Endothelial cell of umbilical vein (primary cell): ENCODE data around the gene RNF148. TPM values are rescaled to one million over a fixed set of nuclear protein-coding genes. Genes with fewer than 3 reads are reported as not detected.

Experiments used
- BruUV-seq: library from RNA; stranded (reverse); fragments of 400-500 nt; replicated peaks from 2 replicates; lab custom pipeline; 2021; lab: Mats Ljungman, UMichigan
- CTCF ChIA-PET: fragments of 300-600, 350-600 bp; sonication (Branson Sonifier 250); formaldehyde crosslinking; loops from one replicate; lab custom pipeline; 2021; ENCODE audit warnings: antibody characterized with exemption, inconsistent platforms; lab: Charles Lee
- POLR2A ChIA-PET: fragments of 300-600, 350-600 bp; sonication (Branson Sonifier 250); formaldehyde crosslinking; loops from one replicate; lab custom pipeline; 2021; ENCODE audit warnings: antibody characterized with exemption, inconsistent platforms; lab: Charles Lee
- DNase-seq: peaks from one replicate; pipeline ENCODE4 v3.0.0-alpha.2; 2011; ENCODE audit warnings: low read depth, low spot score
- FAIRE-seq: peaks from 2 replicates; lab custom pipeline; 2011; peaks lifted over from hg19 to GRCh38; lab: Jason Lieb, UNC
- H2AFZ ChIP-seq: 2 replicates; pipeline ENCODE4 v1.6.0; 2012; ENCODE audit warnings: low read depth, low read length, control low read depth, inconsistent platforms
- H3K27ac ChIP-seq: 2 replicates; pipeline ENCODE4 v1.5.1; 2011; ENCODE audit warnings: low read depth, mild to moderate bottlenecking, control low read depth, low read length, moderate library complexity; ENCODE audit not compliant: insufficient read depth
- H3K27me3 ChIP-seq, 2 experiments: 2 replicates each; pipeline versions ENCODE4 v1.6.0 to v1.6.1; 2011; ENCODE audit warnings: low read length in 2 of 2, mixed read lengths in 1 of 2; ENCODE audit not compliant: control insufficient read depth in 2 of 2, insufficient read depth in 2 of 2
- H3K36me3 ChIP-seq, 2 experiments: 2 replicates in 1 of 2; 3 replicates in 1 of 2; pipeline ENCODE4 v1.5.1; 2011; ENCODE audit warnings: low read length in 2 of 2, mild to moderate bottlenecking in 1 of 2, moderate library complexity in 1 of 2; ENCODE audit not compliant: control insufficient read depth in 2 of 2, insufficient read depth in 2 of 2; ENCODE audit errors: extremely low read depth in 1 of 2
- H3K4me1 ChIP-seq: 3 replicates; pipeline ENCODE4 v1.5.1; 2011; ENCODE audit warnings: mild to moderate bottlenecking, low read length; ENCODE audit not compliant: control insufficient read depth, insufficient read depth; ENCODE audit errors: extremely low read depth
- H3K4me2 ChIP-seq: 2 replicates; pipeline ENCODE4 v1.6.1; 2011; ENCODE audit warnings: low read length, control low read depth, mixed read lengths; ENCODE audit not compliant: insufficient read depth
- H3K4me3 ChIP-seq, 3 experiments: fragments of 200-600 bp in 1 of 3; sonication (generic), shearing (Covaris generic) in 1 of 3; replicated peaks in 1 of 3; 2 replicates each; pipeline ENCODE4 v1.5.1; 2011 to 2016; ENCODE audit warnings: control low read depth in 3 of 3, low read length in 3 of 3, mild to moderate bottlenecking in 2 of 3, inconsistent platforms in 1 of 3, low read depth in 1 of 3, moderate library complexity in 1 of 3; ENCODE audit not compliant: insufficient read depth in 1 of 3
- H3K79me2 ChIP-seq: 2 replicates; pipeline ENCODE4 v1.6.0; 2012; ENCODE audit warnings: low read length, inconsistent platforms; ENCODE audit not compliant: control insufficient read depth, insufficient read depth
- H3K9ac ChIP-seq: replicated peaks from 2 replicates; pipeline ENCODE3; 2011; ENCODE audit warnings: low read length, control low read depth; ENCODE audit not compliant: insufficient read depth; ENCODE audit errors: extremely low read depth
- H3K9me1 ChIP-seq: replicated peaks from 3 replicates; pipeline ENCODE4 v1.6.0; 2011; ENCODE audit warnings: mild to moderate bottlenecking, low read length; ENCODE audit not compliant: control insufficient read depth, insufficient read depth; ENCODE audit errors: extremely low read depth
- H3K9me3 ChIP-seq: replicated peaks from 2 replicates; pipeline ENCODE4 v1.5.1; 2012; ENCODE audit warnings: low read length, inconsistent platforms; ENCODE audit not compliant: control insufficient read depth, insufficient read depth
- H4K20me1 ChIP-seq: replicated peaks from 2 replicates; pipeline ENCODE3; 2011; ENCODE audit warnings: mild to moderate bottlenecking, low read length; ENCODE audit not compliant: control insufficient read depth, insufficient read depth; ENCODE audit errors: extremely low read depth
- CTCF ChIP-seq, 2 donors: IDR thresholded peaks; 1 replicate in 1 of 2; 2 replicates in 1 of 2; pipeline ENCODE4 v1.5.1; 2011; ENCODE audit warnings: low read length in 2 of 2, mild to moderate bottlenecking in 2 of 2, moderate library complexity in 2 of 2, control low read depth in 1 of 2, inconsistent platforms in 1 of 2, low read depth in 1 of 2; ENCODE audit not compliant: insufficient read depth in 1 of 2; ENCODE audit errors: extremely low read depth in 1 of 2
- EZH2 ChIP-seq: IDR thresholded peaks from 2 replicates; pipeline ENCODE4 v1.6.1; 2012; ENCODE audit warnings: borderline replicate concordance, low read depth, mild to moderate bottlenecking, moderate library complexity, low read length, inconsistent platforms; ENCODE audit not compliant: severe bottlenecking
- FOS ChIP-seq: IDR thresholded peaks from 2 replicates; pipeline ENCODE4 v1.6.1; 2011; ENCODE audit warnings: mild to moderate bottlenecking, low read length, moderate library complexity, borderline replicate concordance; ENCODE audit not compliant: insufficient read depth
- GATA2 ChIP-seq: IDR thresholded peaks from 2 replicates; pipeline ENCODE4 v1.7.0; 2011; ENCODE audit warnings: low read depth, mild to moderate bottlenecking, moderate library complexity, mixed read lengths, low read length; ENCODE audit not compliant: insufficient read length, insufficient read depth
- JUN ChIP-seq: IDR thresholded peaks from 2 replicates; pipeline ENCODE4 v1.6.1; 2011; ENCODE audit warnings: borderline replicate concordance, low read depth; ENCODE audit not compliant: insufficient read length, insufficient read depth
- MAX ChIP-seq: IDR thresholded peaks from 2 replicates; pipeline ENCODE4 v1.6.1; 2011; ENCODE audit not compliant: insufficient read depth, insufficient read length
- MYC ChIP-seq: IDR thresholded peaks from one replicate; pipeline ENCODE4 v1.6.1; 2011; ENCODE audit warnings: mild to moderate bottlenecking, low read depth, low read length
- POLR2A ChIP-seq: IDR thresholded peaks from 2 replicates; pipeline ENCODE4 v1.6.1; 2012; ENCODE audit warnings: low read depth, mild to moderate bottlenecking, control low read depth, low read length
- POLR2AphosphoS5 ChIP-seq: IDR thresholded peaks from 2 replicates; pipeline ENCODE4 v1.6.1; 2012; ENCODE audit warnings: low read depth, mild to moderate bottlenecking, control low read depth, low read length, moderate library complexity; ENCODE audit not compliant: insufficient read depth
- dilution Hi-C: fragments of 300-500 bp; cut with MboI; formaldehyde crosslinking; loops from one replicate; pipeline ENCODE4 v1.15.0; 2019; ENCODE audit warnings: low sequenced_read_pairs; ENCODE audit not compliant: extremely low pct_ligation_motif_present
- intact Hi-C: fragments of 100-400 bp; cut with micrococcal nuclease; formaldehyde crosslinking; loops from one replicate; pipeline ENCODE4 v1.10.0; 2022
- polyA plus RNA-seq, 4 experiments: library from polyadenylated mRNA; depleted of rRNA in 3 of 4; stranded (reverse) in 3 of 4; unstranded in 1 of 4; fragments of >200 nt; gene quantifications; 2 replicates each; pipeline versions ENCODE4 v1.2.1 to v1.2.3, GENCODE V29; 2011 to 2012; ENCODE audit warnings: missing spikeins in 1 of 4
- total RNA-seq: library from RNA; stranded (reverse); gene quantifications from 2 replicates; pipeline ENCODE4 v1.2.3, GENCODE V29; 2021

Gene RNF148
- total and polyA plus RNA-seq, 2 donors (not counting 3 experiments of a cell fraction or from before 2014, with no cell fraction given), result 0.12 to 0.95 TPM

- Histone ChIP-seq H3K4me3 (no peak overlapping the region), H3K9ac (no peak overlapping the region), H3K27me3 (no peaks in the 10 kb centered on the region), H3K9me3 (no peaks in the 10 kb centered on the region), H2AFZ (no peak overlapping the region), H3K36me3 (no peaks in the 10 kb centered on the region), H3K4me2 (no peak overlapping the region), H4K20me1 (no peaks in the 10 kb centered on the region), H3K79me2 (no peaks in the 10 kb centered on the region), H3K9me1 (no peaks in the 10 kb centered on the region), H3K27ac (no peak overlapping the region), H3K4me1 (no peaks in the 10 kb centered on the region)
- ChIA-PET POLR2A (no interaction called here), CTCF (no interaction called here)
- DNase-seq (no peak), FAIRE-seq (no peak)
- dilution Hi-C loops (no loop called here), intact Hi-C loops (no loop called here)
- no TSS peak for BruUV-seq
- no peak for TF ChIP-seq CTCF (IDR thresholded peaks at IDR 0.05; ENCODE audit: extremely low read depth in 1 of 2, insufficient read depth in 1 of 2, low read depth in 1 of 2, low read length in 2 of 2)
- TF ChIP-seq FOS, result no peak
- no peak for TF ChIP-seq MYC
- no peak for TF ChIP-seq JUN
- no peak for TF ChIP-seq POLR2A
- TF ChIP-seq EZH2, result no peak
- TF ChIP-seq GATA2, result no peak
- TF ChIP-seq POLR2AphosphoS5, result no peak
- no peak for TF ChIP-seq MAX
Measured at GRCh38 chr7:122691569-122692235, 11.0 kb downstream of the RNF148 start.
